NCI-H460 (cell line): ENCODE data around the gene LAMA3. TPM values are rescaled to one million over a fixed set of nuclear protein-coding genes. Genes with fewer than 3 reads are reported as not detected.

ENCODE experiments used
- DNase-seq: peaks from one replicate; pipeline ENCODE4 v3.0.0-alpha.2; 2016; ENCODE audit warnings: low read depth; ENCODE audit errors: extremely low read depth
- total RNA-seq: library from RNA; depleted of rRNA; stranded (reverse); fragments of >200 nt; shearing (Covaris generic); gene quantifications from 2 replicates; pipeline ENCODE4 v1.2.3, GENCODE V29; 2014

LAMA3 gene
- total RNA-seq, 1 experiment from 2014 or later: 3.9 TPM

DNA sequence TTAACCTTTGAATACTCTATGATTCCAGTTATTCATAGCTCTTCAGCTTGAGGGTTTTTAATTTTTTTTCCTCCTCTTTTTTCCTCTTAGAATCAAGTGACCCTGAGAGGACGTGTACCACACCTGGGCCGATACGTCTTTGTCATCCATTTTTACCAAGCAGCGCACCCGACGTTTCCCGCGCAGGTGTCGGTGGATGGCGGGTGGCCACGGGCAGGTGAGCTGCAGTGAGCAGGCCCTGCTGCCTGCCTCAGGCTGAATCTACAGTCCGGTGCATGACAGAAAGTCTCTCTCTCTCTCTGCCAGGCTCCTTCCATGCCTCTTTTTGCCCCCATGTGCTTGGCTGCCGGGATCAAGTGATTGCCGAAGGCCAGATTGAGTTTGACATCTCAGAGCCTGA is 153.1 kb downstream of the LAMA3 start:
- DNase-seq: no peak

DNA sequence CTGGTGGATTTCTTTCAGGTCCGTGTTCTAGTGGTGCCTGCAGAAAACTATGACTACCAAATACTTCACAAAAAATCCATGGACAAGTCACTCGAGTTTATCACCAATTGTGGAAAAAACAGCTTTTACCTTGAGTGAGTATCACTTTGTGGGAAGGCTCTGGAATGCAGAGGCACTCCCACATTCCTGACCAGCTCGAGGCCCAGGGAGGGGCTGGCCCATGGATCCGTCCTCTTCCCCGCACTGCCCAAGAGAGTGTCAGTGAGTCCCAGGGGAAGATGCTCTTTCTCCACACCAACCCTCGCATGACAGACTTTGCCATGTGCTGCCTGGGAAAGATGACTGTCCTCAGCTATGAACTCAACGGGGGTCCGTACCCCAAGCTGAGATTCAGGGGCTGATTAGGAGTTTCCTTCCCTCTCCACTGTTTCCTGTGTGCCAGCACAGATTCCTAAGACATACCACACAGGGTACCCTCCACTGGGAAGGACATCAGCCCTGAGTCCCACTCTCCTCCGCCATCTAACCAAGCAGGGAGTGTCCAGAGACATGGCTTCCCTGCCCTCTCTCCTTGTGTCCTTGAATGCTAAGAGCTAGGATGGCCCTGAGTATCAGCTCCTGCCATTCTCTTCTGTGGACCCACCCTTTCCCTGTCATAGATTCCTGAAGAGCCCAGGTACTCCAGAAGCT is 155.9 kb downstream of the LAMA3 start:
- DNase-seq: no peak

DNA sequence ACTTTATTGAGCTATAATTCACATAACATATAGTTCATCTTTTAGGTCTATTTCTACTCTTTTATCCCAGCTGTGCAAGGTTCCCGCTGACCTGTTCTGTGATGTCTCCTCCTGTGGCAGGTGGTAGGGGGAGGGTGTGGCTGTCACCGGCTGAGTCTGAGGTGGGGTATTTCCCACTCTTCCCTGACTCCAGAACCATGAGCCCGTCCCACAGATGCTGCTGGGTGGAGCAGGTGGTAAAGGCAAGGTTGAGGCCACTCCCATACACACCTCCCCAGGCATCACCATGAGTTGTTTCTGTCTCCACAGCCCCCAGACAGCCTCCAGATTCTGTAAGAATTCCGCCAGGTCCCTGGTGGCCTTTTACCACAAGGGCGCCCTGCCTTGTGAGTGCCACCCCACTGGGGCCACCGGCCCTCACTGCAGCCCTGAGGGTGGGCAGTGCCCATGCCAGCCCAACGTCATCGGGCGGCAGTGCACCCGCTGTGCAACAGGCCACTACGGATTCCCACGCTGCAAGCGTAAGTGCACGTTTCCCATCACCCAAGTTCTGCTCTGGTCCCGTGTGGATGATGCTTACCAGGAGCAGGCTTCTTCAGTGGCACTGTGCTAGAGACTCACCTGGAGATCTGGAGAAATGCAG is 156.9 kb downstream of the LAMA3 start:
- DNase-seq: no peak

DNA sequence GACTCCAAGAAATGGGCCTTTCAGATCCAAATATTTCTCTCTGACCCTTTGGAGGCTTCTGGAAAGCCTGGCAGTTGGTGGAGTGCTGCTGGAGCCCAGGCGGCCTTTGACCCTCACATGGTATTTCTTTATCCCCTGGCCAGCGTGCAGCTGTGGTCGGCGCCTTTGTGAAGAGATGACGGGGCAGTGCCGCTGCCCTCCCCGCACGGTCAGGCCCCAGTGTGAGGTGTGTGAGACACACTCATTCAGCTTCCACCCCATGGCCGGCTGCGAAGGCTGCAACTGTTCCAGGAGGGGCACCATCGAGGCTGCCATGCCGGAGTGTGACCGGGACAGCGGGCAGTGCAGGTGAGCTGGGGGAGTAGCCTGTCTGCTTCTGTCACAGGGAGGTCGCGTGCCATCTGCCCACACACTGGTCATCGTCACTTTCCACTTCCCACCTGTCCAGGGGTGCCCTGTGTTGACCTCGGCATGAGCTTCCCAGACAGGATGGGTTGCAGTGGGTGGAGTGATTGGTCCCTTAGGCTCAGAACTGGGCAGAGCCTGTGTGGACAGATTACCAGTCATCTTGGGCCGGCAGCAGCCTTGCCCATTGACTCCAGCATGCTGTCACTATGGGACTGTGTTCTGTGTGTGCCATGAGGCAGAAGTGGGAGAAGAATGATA is 158.2 kb downstream of the LAMA3 start:
- no peak for DNase-seq

DNA sequence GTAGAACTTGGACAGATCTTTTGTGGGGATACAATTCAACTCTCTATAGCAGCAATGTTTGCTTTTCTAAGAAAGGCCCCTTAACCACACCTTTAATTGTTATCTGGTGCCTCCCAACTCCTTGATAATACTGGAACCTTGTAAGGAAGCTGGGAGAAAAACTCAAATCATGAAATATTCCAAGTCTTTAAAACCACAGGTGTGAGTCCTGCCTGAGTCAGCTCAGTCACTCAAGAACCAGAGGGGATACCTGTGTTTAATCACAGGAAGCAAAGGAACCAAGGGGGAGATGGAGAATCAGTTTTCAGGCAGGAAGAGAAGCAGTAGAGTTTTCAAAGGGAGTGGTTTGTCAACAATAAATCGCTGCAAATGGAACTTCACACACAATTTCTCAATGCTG is 159.9 kb downstream of the LAMA3 start:
- no peak for DNase-seq

DNA sequence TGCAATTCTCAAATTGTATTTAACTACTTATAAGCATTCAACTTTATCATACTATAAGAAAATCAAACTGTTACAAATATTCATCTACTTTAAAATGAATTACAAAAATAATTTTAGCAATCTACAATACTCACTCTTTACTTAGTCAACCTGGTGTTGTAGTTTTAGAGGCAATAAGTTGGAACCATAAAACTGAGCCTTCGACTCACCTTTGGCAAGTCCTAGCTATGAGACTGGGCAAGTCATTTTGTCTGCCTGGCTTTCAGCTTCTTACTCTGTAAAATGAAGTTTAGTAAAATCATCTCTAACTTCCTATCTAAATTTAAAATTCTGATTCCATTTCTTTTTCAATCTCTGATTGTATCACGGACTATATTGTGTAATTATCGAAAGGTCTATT is 161.0 kb downstream of the LAMA3 start:
- DNase-seq: no peak

DNA sequence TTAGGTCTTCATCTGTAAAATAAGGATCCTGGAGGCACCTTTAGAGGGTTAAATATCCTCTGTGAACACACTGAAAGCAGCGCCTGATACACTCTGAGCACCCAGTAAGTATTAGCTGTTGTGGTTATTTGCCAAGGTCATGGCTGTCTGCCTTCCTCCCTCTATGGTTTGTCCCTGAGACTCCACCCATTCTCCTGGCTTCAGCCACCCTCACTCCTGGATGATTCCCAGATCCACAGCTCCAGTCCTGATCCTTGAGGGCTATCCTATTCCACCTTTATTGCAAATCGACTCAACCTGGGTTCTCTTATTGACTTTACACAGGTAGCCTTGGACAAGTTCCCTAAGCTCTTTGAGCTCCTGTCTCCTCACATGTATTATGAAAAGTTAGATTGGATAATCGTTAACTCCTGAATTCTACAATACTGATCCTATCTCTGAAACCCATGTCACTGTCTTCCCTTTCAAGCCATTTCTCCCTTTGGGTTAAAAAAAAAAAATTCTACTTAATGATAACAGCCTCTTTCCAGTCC is 162.3 kb downstream of the LAMA3 start:
- no peak for DNase-seq

DNA sequence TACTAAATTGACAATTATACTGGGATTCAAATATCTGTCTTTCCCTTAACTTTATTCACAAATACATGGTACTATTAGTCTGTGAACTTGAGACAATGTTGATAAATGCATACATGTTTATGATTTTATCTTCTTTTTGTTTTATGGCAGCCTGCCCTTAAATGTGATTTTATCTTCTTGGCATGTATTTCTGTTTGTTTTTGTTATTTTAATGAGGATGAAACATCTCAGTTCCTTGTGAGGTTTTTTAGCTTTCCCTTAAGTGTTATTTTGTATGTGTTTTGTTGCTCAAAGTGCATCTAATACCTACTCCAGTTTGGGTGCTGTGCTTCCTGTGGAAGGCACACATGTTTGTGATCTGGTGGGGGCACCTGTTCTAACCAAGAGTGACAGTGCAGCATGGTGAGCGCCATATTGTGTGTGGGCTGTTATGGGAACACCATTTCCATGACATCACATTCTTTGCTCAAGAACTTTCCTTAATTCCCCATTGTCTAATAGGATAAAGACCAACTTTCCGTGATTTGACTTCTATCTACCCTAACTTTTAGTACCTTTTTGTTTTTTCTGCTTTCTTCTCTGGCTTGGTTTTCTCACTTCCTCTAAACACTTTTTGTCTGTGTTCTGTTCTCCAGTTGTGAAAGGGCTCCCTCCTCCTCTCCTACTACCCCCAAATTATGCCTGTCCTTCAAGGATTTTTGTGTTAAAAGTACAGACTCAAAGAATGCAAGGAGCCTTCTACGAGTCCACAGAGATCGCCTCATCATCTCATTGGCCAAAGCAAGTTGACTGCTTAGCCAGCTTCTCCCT is 163.2 kb downstream of the LAMA3 start:
- no peak for DNase-seq

DNA sequence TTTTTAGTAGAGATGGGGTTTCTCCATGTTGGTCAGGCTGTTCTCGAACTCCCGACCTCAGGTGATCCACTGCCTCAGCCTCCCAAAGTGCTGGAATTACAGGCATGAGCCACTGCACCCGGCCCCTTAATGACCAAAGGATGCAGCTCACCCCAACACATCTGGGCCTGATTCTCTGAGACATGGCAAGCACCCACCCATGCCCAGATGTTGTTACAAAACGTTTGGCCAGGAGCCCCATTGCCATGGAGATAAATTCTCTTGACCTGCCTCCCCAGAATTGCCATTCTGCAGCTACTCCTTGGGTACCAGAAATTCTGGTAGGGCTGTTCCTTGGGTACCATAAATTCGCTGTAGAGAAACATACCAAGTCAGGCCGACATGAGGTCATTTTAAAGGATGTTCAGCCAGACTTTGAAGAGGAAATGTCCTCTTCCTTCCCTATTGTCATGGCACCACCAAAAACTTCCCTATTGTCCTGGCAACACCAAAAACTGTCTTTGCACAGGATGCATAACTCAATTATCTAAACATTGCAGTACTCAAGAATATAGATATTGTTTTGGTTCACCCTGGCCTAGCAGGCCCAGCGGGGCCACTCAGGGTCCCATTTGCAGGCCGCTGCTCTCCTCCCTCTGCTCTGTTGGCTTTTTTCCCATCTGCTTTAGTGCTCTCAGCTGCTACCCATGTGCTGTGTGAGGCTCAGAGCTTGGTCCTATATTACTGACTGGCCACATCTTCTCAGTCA is 164.4 kb downstream of the LAMA3 start:
- no peak for DNase-seq

DNA sequence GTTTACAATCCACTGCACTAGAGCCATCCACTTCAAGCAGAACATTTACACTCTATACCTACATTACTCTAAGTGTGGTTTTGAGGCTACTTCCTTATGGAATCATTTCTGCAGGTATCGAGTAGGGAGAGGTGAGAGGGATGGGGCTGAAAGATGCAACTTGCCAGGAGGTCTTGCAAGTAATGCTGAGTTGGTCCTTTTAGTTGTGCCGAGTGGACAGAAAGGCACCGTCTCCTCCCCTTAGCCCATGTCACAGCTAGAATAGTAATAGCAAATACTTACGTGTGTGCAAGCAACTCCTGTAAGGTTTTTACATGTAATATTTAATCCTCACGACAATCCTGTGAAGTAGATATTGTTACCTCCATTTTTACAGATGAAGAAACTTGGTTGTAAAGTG is 166.5 kb downstream of the LAMA3 start:
- DNase-seq: no peak

DNA sequence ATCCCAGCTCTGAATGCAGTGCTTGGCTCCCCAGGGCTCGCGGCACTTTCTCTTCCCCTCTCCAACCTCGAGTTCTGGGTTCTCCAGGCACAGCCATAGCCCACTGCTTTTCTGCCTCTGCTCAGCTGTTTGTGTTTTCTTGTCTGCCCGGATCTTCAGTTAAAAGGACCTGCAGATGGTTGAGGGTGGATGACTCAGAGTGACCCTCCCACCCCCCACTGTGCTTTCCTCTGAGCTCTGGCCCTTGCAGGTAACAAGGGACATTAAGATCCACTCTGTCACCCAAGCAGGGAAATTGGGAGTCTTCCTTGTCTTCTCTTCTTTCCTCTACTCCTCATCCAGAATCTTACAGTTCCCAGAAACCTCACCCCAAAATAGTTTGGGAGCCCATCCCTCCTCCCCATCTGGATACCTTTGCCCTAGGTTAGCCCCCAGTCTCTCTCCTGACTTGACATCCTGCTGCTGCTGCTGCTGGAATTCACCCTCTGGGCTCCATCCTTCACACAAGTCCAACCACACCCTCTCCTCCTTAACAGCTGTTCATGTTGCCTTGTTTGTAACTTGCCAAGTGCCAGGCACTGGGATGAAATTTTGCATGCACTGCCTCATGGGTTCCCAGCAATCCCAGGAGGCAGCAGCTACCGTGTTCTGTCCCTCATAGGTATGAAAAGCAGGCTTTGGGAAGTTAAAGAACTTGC is 167.4 kb downstream of the LAMA3 start:
- DNase-seq: no peak

DNA sequence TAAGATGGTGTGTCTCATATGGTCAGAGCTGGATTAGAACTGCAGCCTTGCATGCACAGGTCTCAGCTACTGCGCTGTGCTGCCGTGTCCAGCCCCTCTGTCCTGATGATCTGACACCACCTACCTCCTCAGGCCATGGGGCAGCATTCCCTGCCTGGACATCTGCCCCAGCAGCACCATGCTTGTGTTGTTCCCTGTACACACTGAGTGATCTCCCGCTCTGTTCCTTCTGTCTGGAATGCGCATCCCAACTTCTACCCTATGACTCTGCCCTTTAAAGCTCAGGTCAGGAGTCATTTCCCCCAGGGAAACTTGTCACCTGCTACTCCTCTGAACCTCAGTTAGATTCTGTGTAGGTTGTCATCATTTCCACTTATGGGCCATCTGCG is 167.9 kb downstream of the LAMA3 start:
- no peak for DNase-seq

DNA sequence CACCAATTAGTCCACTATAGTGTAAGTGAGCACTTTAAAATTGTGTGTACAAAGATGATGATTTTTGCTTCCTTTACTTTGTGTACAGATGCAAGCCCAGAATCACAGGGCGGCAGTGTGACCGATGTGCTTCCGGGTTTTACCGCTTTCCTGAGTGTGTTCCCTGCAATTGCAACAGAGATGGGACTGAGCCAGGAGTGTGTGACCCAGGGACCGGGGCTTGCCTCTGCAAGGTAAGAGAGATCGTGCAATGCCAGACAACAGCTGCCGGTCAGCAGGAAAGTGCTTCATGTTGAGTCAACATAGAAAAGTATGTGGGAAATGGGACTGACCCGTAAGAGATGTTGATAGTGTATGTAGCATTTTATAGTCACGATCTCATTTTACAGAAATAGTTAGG is 168.5 kb downstream of the LAMA3 start:
- DNase-seq: no peak

DNA sequence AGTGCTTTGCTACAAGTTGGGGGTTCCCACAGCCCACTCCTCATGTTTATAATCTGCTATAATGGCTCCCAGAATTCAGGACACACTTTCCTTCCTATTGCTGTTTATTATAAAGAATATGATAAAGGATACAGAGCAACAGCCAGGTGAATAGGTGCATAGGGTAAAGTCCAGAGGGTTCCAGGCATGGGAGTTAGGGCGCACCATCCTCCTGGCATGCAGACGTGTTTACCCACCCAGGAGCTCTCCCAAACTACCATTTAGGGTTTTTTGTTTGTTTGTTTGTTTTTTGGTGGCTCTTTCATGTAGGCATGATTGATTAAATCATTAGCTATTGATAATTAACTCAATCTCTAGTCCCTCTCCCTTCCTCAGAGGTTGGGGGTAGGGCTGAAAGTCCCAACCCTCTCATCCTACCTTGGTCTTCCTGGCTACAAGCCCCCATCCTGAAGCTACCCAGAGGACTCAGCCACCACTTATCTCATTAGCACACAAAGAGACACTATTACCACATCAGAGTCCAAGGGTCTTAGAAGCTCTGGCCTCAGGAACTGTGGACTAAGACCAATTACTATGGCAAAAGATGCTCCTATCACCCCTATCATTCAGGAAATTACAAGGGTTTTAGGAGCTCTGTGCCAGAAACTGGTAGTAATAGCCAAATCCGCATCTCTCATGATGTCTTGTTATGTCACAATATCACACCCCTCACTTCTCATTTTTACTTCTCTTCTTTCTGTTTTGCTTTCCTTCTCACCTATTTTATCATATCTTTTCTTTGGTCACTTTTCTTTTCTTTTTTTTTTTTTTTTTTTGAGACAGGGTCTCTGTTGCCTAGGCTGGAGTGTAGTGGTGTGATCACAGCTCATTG is 170.4 kb downstream of the LAMA3 start:
- no peak for DNase-seq

DNA sequence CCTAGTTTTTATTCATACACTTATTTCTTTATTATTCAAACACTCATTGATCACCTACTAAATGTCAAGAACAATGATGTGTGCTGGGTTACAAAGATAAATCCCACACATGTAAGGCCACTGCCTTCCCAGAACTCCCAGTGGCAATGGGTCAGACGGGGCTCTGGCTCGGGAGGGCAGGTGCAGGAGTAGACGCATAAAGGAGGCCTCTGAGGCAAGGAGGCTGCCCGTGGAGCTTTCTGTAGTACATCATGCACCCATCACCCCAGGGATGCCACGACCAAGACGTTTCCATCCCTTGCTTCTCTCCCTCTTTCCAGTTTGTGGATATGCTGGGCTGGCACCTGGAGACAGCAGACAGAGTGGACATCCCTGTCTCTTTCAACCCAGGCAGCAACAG is 172.1 kb downstream of the LAMA3 start:
- no peak for DNase-seq

DNA sequence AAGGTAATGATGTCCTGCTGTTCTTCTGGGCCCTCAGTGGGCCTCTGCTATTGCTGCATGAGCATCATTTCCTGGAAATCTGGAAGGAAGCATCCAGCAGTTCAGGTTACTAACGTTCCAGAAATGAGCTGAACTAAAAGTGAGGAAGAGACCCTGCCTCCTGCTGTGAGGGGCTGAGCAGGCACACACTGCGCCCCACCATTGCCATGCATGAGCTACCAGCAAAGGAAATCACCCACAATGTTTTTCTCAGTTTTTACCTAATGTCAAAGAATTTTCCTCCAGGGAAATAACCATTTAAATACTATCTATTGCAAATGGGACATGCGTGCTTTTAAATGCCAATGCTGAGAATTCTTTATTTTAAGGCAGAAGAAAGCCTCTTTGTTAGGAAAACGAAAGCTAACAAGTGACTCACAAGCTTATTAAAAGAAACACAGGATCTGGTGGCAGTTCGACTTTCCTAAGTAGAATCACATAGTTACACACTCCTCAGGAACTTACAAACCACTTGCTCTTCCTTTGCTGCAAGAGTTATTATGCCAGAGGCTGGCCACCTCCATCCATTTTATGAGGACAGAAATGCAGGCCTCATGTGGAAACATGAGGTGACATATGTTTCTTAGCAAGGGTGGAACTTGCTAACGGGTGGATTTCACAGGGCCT is 172.7 kb downstream of the LAMA3 start:
- DNase-seq: no peak

DNA sequence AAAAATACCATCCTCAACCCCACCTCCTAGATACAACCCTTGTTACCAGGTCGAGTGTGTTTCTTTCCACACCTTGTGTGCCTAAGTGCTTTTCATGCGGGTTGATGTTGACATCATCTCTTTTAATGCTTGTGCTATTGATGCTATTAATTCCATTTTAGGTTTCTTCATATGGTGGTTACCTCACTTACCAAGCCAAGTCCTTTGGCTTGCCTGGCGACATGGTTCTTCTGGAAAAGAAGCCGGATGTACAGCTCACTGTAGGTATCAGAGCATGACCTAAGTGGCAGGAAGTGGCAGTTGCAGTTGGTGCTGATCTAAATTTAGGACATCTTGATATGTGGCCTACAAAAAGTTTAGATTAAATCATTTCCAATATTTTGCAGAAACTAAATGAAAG is 175.4 kb downstream of the LAMA3 start:
- no peak for DNase-seq

DNA sequence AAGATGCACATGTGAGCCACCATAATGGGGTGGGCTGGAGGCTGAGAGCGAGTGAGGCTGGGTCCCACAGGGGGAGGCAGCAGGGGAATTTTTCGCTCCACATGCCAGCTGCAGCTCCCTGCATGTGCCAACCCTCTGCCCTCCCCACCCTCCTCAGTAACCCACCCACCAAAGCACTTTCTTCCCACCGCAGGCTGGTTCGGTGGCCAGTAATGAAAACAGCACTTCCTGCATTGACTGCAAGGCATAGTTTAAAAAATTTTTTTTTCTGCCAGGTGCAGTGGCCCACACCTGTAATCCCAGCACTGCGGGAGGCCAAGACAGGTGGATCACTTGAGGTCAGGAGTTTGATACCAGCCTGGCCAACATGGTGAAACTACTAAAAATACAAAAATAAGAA is 177.8 kb downstream of the LAMA3 start:
- no peak for DNase-seq
